SK-N-SH (cell line): Measurements from ENCODE around the gene MCUB. TPM values are rescaled to one million over a fixed set of nuclear protein-coding genes. Genes with fewer than 3 reads are reported as not detected.

ENCODE experiments used
- CTCF ChIA-PET: fragments of 300-600, 350-600 bp; formaldehyde crosslinking; extraction: SDS; loops from one replicate; lab custom pipeline; 2021; lab: Yijun Ruan, JAX
- POLR2A ChIA-PET: fragments of 350-600 bp; sonication (Branson Sonifier 250); formaldehyde crosslinking; extraction: SDS; loops from one replicate; lab custom pipeline; 2020; ENCODE audit warnings: antibody characterized with exemption, inconsistent platforms; lab: Yijun Ruan, JAX
- DNase-seq: peaks from one replicate; pipeline ENCODE4 v3.0.0; 2012
- H2AFZ ChIP-seq: fragments of 200-600 bp; sonication (generic); 2 replicates; pipeline ENCODE4 v1.8.1; 2016; ENCODE audit warnings: antibody characterized with exemption, mild to moderate bottlenecking, low read depth
- H3F3A ChIP-seq: fragments of 200-600 bp; sonication (generic); replicated peaks from 2 replicates; pipeline ENCODE3; 2016; ENCODE audit warnings: antibody characterized with exemption, mild to moderate bottlenecking; ENCODE audit not compliant: insufficient read depth
- H3K27ac ChIP-seq, 2 experiments: fragments of 200-500 bp in 1 of 2; fragments of 200-600 bp in 1 of 2; sonication (Bioruptor generic) in 1 of 2; sonication (generic), shearing (Covaris generic) in 1 of 2; 2 replicates each; pipeline versions ENCODE4 v1.5.1 to v1.6.1; 2014 to 2016; ENCODE audit warnings: low read depth in 2 of 2, inconsistent platforms in 1 of 2, low read length in 1 of 2, mild to moderate bottlenecking in 1 of 2, mixed read lengths in 1 of 2
- H3K27me3 ChIP-seq: fragments of 200-600 bp; sonication (generic), shearing (Covaris generic); 2 replicates; pipeline ENCODE4 v1.6.1; 2016; ENCODE audit warnings: mixed run types; ENCODE audit not compliant: insufficient read depth
- H3K36me3 ChIP-seq, 2 experiments: fragments of 200-500 bp in 1 of 2; fragments of 200-600 bp in 1 of 2; sonication (Bioruptor generic) in 1 of 2; sonication (generic) in 1 of 2; replicated peaks in 1 of 2; 2 replicates each; pipeline versions ENCODE3 to v1.5.1; 2014 to 2016; ENCODE audit warnings: low read length in 1 of 2, mild to moderate bottlenecking in 1 of 2; ENCODE audit not compliant: insufficient read depth in 2 of 2, control insufficient read depth in 1 of 2
- H3K4me1 ChIP-seq, 2 experiments: fragments of 200-500 bp in 1 of 2; fragments of 200-600 bp in 1 of 2; sonication (Bioruptor generic) in 1 of 2; sonication (generic), shearing (Covaris generic) in 1 of 2; 2 replicates each; pipeline versions ENCODE4 v1.5.1 to v1.6.1; 2014 to 2016; ENCODE audit warnings: low read depth in 1 of 2, low read length in 1 of 2, mixed run types in 1 of 2; ENCODE audit not compliant: insufficient read depth in 2 of 2, control insufficient read depth in 1 of 2
- H3K4me2 ChIP-seq: fragments of 200-600 bp; sonication (generic), shearing (Covaris generic); 2 replicates; pipeline ENCODE4 v1.6.1; 2017; ENCODE audit warnings: mixed run types
- H3K4me3 ChIP-seq, 2 experiments: fragments of 200-500 bp in 1 of 2; fragments of 200-600 bp in 1 of 2; sonication (Bioruptor generic) in 1 of 2; sonication (generic), shearing (Covaris generic) in 1 of 2; 2 replicates each; pipeline versions ENCODE4 v1.5.1 to v1.8.1; 2014 to 2016; ENCODE audit warnings: low read depth in 2 of 2, inconsistent platforms in 1 of 2, low read length in 1 of 2, mild to moderate bottlenecking in 1 of 2, mixed read lengths in 1 of 2, moderate library complexity in 1 of 2
- H3K79me2 ChIP-seq: fragments of 200-600 bp; sonication (generic); 2 replicates; pipeline ENCODE4 v1.8.1; 2017; ENCODE audit warnings: mild to moderate bottlenecking; ENCODE audit not compliant: insufficient read depth
- H3K9ac ChIP-seq: fragments of 200-600 bp; sonication (generic); 2 replicates; pipeline ENCODE4 v1.6.1; 2017; ENCODE audit warnings: mixed run types
- H3K9me2 ChIP-seq: fragments of 200-600 bp; sonication (generic); 2 replicates; pipeline ENCODE4 v1.6.1; 2017; ENCODE audit warnings: mixed run types
- H3K9me3 ChIP-seq: fragments of 200-600 bp; sonication (generic); 2 replicates; pipeline ENCODE4 v1.6.1; 2017; ENCODE audit warnings: mixed run types, mild to moderate bottlenecking, moderate library complexity
- H4K20me1 ChIP-seq: fragments of 200-600 bp; sonication (generic); 2 replicates; pipeline ENCODE4 v1.6.1; 2017; ENCODE audit warnings: mild to moderate bottlenecking, mixed run types; ENCODE audit not compliant: insufficient read depth
- CHD2 ChIP-seq: fragments of 150-350 bp; IDR thresholded peaks from 2 replicates; pipeline ENCODE4 v1.6.1; 2018; ENCODE audit warnings: low read length; ENCODE audit not compliant: partially characterized antibody
- EZH2phosphoT487 ChIP-seq: fragments of 200-600 bp; sonication (generic); IDR thresholded peaks from 2 replicates; pipeline ENCODE4 v1.6.1; 2017; ENCODE audit warnings: low read depth, mixed run types, mild to moderate bottlenecking, antibody characterized with exemption, moderate library complexity, borderline replicate concordance
- FOSL2 ChIP-seq: IDR thresholded peaks from 2 replicates; pipeline ENCODE4 v1.4.0; 2012; ENCODE audit warnings: low read depth, mild to moderate bottlenecking, moderate library complexity, borderline replicate concordance
- FOXM1 ChIP-seq: IDR thresholded peaks from 2 replicates; pipeline ENCODE4 v1.4.0; 2012; ENCODE audit warnings: low read depth, mild to moderate bottlenecking
- GABPA ChIP-seq: IDR thresholded peaks from 2 replicates; pipeline ENCODE4 v1.4.0; 2012; ENCODE audit warnings: low read depth, mild to moderate bottlenecking
- GATA2 ChIP-seq: sonication (generic); formaldehyde crosslinking; IDR thresholded peaks from 2 replicates; pipeline ENCODE4 v1.5.0; 2020; ENCODE audit warnings: mild to moderate bottlenecking, missing genetic modification reagents
- JUND ChIP-seq: IDR thresholded peaks from 2 replicates; pipeline ENCODE4 v1.4.0; 2012
- NRF1 ChIP-seq: IDR thresholded peaks from 2 replicates; pipeline ENCODE4 v1.6.1; 2012; ENCODE audit warnings: low read depth, mild to moderate bottlenecking, low read length
- POLR2AphosphoS5 ChIP-seq: IDR thresholded peaks from 2 replicates; pipeline ENCODE4 v1.6.1; 2012; ENCODE audit warnings: low read depth, low read length
- RAD21 ChIP-seq: IDR thresholded peaks from 2 replicates; pipeline ENCODE4 v1.6.1; 2012; ENCODE audit warnings: mild to moderate bottlenecking, low read length
- RCOR1 ChIP-seq: fragments of 150-350 bp; IDR thresholded peaks from 2 replicates; pipeline ENCODE4 v1.6.1; 2017; ENCODE audit warnings: antibody characterized with exemption, low read length
- REST ChIP-seq: IDR thresholded peaks from 2 replicates; pipeline ENCODE4 v1.6.1; 2012; ENCODE audit warnings: mild to moderate bottlenecking, low read depth, low read length, moderate library complexity
- RFX5 ChIP-seq: IDR thresholded peaks from 2 replicates; pipeline ENCODE4 v1.6.1; 2012; ENCODE audit warnings: mild to moderate bottlenecking, improper control_type of control experiment, low read length
- SIN3A ChIP-seq: IDR thresholded peaks from 2 replicates; pipeline ENCODE4 v1.6.1; 2012; ENCODE audit warnings: low read depth, mild to moderate bottlenecking, low read length, moderate library complexity, borderline replicate concordance
- TAF1 ChIP-seq: IDR thresholded peaks from 2 replicates; pipeline ENCODE4 v1.6.1; 2012; ENCODE audit warnings: low read depth, mild to moderate bottlenecking, low read length, moderate library complexity, borderline replicate concordance
- TCF12 ChIP-seq: IDR thresholded peaks from 2 replicates; pipeline ENCODE4 v1.4.0; 2012
- WGBS: methylation state at CpG from one replicate; pipeline ENCODE4 v1.1.6; 2017; ENCODE audit warnings: low lambda C conversion rate; 5-methylcytosine and 5-hydroxymethylcytosine counted together
- polyA plus RNA-seq, 3 experiments: library from polyadenylated mRNA; depleted of rRNA; stranded (reverse); fragments of >200 nt; gene quantifications; 2 replicates each; pipeline ENCODE4 v1.2.3, GENCODE V29; 2012
- TF ChIP-seq, protein P1 (sequence below): fragments of 150-350 bp; IDR thresholded peaks from 2 replicates; pipeline ENCODE4 v1.6.1; 2016; ENCODE audit warnings: mild to moderate bottlenecking, low read depth, low read length
- TF ChIP-seq, protein P2 (sequence below): IDR thresholded peaks from 2 replicates; pipeline ENCODE4 v1.4.0; 2012; ENCODE audit warnings: low read depth
- TF ChIP-seq, protein P3 (sequence below): fragments of 150-350 bp; IDR thresholded peaks from 2 replicates; pipeline ENCODE4 v1.6.1; 2017; ENCODE audit warnings: antibody characterized with exemption, low read length, low read depth, borderline replicate concordance
- TF ChIP-seq, protein P4 (sequence below): IDR thresholded peaks from 2 replicates; pipeline ENCODE4 v1.4.0; 2012; ENCODE audit warnings: low read depth, borderline replicate concordance

MCUB gene
- polyA plus RNA-seq, 1 of the 3 experiments (the other 2 are of a cell fraction) = 39.3 TPM

GRCh38 chr4:109560687-109561461 lies 828 bp downstream of the MCUB start:
- H4K20me1 ChIP-seq = no peaks in the 10 kb centered on the region
- peaks cover 7% of the 10 kb centered on the region in 2 experiments; a peak in 2 of 4 replicates for H3K4me1 ChIP-seq
- H3K9me3 ChIP-seq = no peaks in the 10 kb centered on the region
- no peaks in the 10 kb centered on the region for H3K36me3 ChIP-seq
- no peaks in the 10 kb centered on the region for H3K9me2 ChIP-seq
- H3K27ac ChIP-seq = peak overlapping the region; percentile 39 to 66
- H3K27me3 ChIP-seq = no peaks in the 10 kb centered on the region
- peak; percentile 53 for DNase-seq
- peak overlapping the region; percentile 78 for H3K9ac ChIP-seq
- ChIA-PET POLR2A (no interaction called here), CTCF (no interaction called here)
- peaks cover 35% of the 10 kb centered on the region for H3K79me2 ChIP-seq
- H3K4me3 ChIP-seq = peak overlapping the region; percentile 84 to 90
- peaks cover 14% of the 10 kb centered on the region for H3F3A ChIP-seq
- H2AFZ ChIP-seq = peak overlapping the region; percentile 80
- 2% methylated on average over 25 of the region's 29 CpGs for WGBS
- TF ChIP-seq POLR2AphosphoS5 (no peak), RFX5 (no peak), FOXM1 (no peak), TAF1 (0 out of 2 replicates have a peak, but pooled peaks have one; percentile 7), FOSL2 (peak; percentile 54; the same call in 1 of the 2 replicates), JUND (peak; percentile 12; the same call in 1 of the 2 replicates), GATA2 (no peak), TCF12 (no peak), GABPA (no peak), SIN3A (0 out of 2 replicates have a peak, but pooled peaks have one; percentile 15), CHD2 (no peak), NRF1 (no peak), EZH2phosphoT487 (no peak), REST (no peak), RAD21 (0 out of 2 replicates have a peak, but pooled peaks have one; percentile 6), RCOR1 (no peak)
- TF ChIP-seq, protein P1, sequence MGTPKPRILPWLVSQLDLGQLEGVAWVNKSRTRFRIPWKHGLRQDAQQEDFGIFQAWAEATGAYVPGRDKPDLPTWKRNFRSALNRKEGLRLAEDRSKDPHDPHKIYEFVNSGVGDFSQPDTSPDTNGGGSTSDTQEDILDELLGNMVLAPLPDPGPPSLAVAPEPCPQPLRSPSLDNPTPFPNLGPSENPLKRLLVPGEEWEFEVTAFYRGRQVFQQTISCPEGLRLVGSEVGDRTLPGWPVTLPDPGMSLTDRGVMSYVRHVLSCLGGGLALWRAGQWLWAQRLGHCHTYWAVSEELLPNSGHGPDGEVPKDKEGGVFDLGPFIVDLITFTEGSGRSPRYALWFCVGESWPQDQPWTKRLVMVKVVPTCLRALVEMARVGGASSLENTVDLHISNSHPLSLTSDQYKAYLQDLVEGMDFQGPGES = no peak
- TF ChIP-seq, protein P2, sequence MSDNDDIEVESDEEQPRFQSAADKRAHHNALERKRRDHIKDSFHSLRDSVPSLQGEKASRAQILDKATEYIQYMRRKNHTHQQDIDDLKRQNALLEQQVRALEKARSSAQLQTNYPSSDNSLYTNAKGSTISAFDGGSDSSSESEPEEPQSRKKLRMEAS = no peak
- TF ChIP-seq, protein P3, sequence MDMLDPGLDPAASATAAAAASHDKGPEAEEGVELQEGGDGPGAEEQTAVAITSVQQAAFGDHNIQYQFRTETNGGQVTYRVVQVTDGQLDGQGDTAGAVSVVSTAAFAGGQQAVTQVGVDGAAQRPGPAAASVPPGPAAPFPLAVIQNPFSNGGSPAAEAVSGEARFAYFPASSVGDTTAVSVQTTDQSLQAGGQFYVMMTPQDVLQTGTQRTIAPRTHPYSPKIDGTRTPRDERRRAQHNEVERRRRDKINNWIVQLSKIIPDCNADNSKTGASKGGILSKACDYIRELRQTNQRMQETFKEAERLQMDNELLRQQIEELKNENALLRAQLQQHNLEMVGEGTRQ = no peak
- TF ChIP-seq, protein P4, sequence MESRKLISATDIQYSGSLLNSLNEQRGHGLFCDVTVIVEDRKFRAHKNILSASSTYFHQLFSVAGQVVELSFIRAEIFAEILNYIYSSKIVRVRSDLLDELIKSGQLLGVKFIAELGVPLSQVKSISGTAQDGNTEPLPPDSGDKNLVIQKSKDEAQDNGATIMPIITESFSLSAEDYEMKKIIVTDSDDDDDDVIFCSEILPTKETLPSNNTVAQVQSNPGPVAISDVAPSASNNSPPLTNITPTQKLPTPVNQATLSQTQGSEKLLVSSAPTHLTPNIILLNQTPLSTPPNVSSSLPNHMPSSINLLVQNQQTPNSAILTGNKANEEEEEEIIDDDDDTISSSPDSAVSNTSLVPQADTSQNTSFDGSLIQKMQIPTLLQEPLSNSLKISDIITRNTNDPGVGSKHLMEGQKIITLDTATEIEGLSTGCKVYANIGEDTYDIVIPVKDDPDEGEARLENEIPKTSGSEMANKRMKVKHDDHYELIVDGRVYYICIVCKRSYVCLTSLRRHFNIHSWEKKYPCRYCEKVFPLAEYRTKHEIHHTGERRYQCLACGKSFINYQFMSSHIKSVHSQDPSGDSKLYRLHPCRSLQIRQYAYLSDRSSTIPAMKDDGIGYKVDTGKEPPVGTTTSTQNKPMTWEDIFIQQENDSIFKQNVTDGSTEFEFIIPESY = no peak
- peak overlapping the region; percentile 93 for H3K4me2 ChIP-seq
